Cardiac septum (tissue), 1 donor: ENCODE measurements around the gene RNU5D-1. TPM values are rescaled to one million over a fixed set of nuclear protein-coding genes. Genes with fewer than 3 reads are reported as not detected.
"Not testable (repeated sequence)": the region's sequence is repeated elsewhere in the genome, so short reads cannot be mapped to it uniquely, and the experiment has no call there.

Experiments used
- DNase-seq: peaks from one replicate; pipeline ENCODE4 v3.0.0-alpha.2; 2020; ENCODE audit warnings: low spot score
- intact Hi-C: fragments of 100-400 bp; cut with DNase I; formaldehyde crosslinking; loops from one replicate; pipeline ENCODE4 v1.14.0; 2022
- long read RNA-seq: library from polyadenylated mRNA; unstranded; transcript quantifications from one replicate; pipeline ENCODE4 v2.0.0, GENCODE V29; 2021
- total RNA-seq: library from RNA; stranded (reverse); fragmentation: NEBNext Ultra II Directional; extraction: Animal tissue kit (Norgen Biotek cat#: 25700); gene quantifications from one replicate; pipeline ENCODE4 v1.2.1, GENCODE V29; 2021
- donor health status: DM: no; HTN: no; CAD: no.

Gene RNU5D-1
- total RNA-seq, result not detected
- long read RNA-seq, result 0 reads

- intact Hi-C loops, result loop anchor here (5.0 kb wide), 1 partner anchor 281 kb away; the partner anchor contains the start of genes HECTD3 and UROD
- DNase-seq, result peak; percentile 96
These were observed at the start of gene RNU5D-1 for GRCh38 chr1:44730741-44731512. Gene RNU5D-1 (minus strand): TSS chr1:44731170.

- intact Hi-C loops, result no loop called here
- no peak for DNase-seq
These were observed 49.7 kb upstream of the RNU5D-1 start for GRCh38 chr1:44780583-44781121.

- no peak for DNase-seq
- intact Hi-C loops, result no loop called here
These were observed 48.0 kb upstream of the RNU5D-1 start for GRCh38 chr1:44778705-44779576.

GRCh38 chr1:44777969-44778635 lies 47.1 kb upstream of the RNU5D-1 start:
- intact Hi-C loops, result no loop called here
- DNase-seq, result no peak

GRCh38 chr1:44777547-44777946 lies 46.6 kb upstream of the RNU5D-1 start:
- intact Hi-C loops, result no loop called here
- no peak for DNase-seq

- no peak for DNase-seq
- intact Hi-C loops, result no loop called here
These were observed 45.7 kb upstream of the RNU5D-1 start for GRCh38 chr1:44776730-44777068.

- no peak for DNase-seq
- intact Hi-C loops, result no loop called here
These were observed 45.2 kb upstream of the RNU5D-1 start for GRCh38 chr1:44775930-44776729.

GRCh38 chr1:44775078-44775929 lies 44.3 kb upstream of the RNU5D-1 start, which contains the start of gene RPS8:
Gene RPS8 (plus strand): TSS chr1:44775540. CDS start chr1:44775597, 57 bp downstream.
- intact Hi-C loops, result no loop called here
- peak; percentile 96 for DNase-seq

- DNase-seq, intact Hi-C loops: not testable (repeated sequence)
These were observed 35.5 kb upstream of the RNU5D-1 start for GRCh38 chr1:44766421-44766820.

- intact Hi-C loops, result no loop called here
- no peak for DNase-seq
These were observed 29.9 kb upstream of the RNU5D-1 start for GRCh38 chr1:44760876-44761275.

GRCh38 chr1:44759077-44759476 lies 28.1 kb upstream of the RNU5D-1 start:
- DNase-seq, result no peak
- intact Hi-C loops, result no loop called here

- intact Hi-C loops, result no loop called here
- no peak for DNase-seq
These were observed 26.4 kb upstream of the RNU5D-1 start for GRCh38 chr1:44757420-44757819.

- intact Hi-C loops, result no loop called here
- no peak for DNase-seq
These were observed 16.9 kb upstream of the RNU5D-1 start for GRCh38 chr1:44747878-44748277.

GRCh38 chr1:44743211-44743610 lies 12.2 kb upstream of the RNU5D-1 start:
- intact Hi-C loops, result loop anchor here (5.0 kb wide), 1 partner anchor 559 kb away; no protein-coding TSS in a partner anchor
- no peak for DNase-seq

GRCh38 chr1:44740179-44740617 lies 9.2 kb upstream of the RNU5D-1 start:
- intact Hi-C loops, result loop anchor here (5.0 kb wide), 1 partner anchor 562 kb away; no protein-coding TSS in a partner anchor
- DNase-seq, result no peak

GRCh38 chr1:44739307-44740178 lies 8.6 kb upstream of the RNU5D-1 start, which contains the start of gene KIF2C:
Gene KIF2C (plus strand): TSS chr1:44739837. CDS start chr1:44739933, 96 bp downstream.
- DNase-seq, result peak; percentile 98
- intact Hi-C loops, result loop anchor here (1.0 to 5.0 kb wide), 2 partner anchors 34 to 563 kb away; no protein-coding TSS in a partner anchor

GRCh38 chr1:44738953-44739306 lies 8.0 kb upstream of the RNU5D-1 start:
- intact Hi-C loops, result loop anchor here (1.0 kb wide), 1 partner anchor 34 kb away; no protein-coding TSS in a partner anchor
- DNase-seq, result not testable (repeated sequence)
